HCT116 (cell line): ENCODE results near the gene HBP1. TPM values are rescaled to one million over a fixed set of nuclear protein-coding genes. Genes with fewer than 3 reads are reported as not detected.

Experiments used
- ATAC-seq: fragments of 200-7000 bp; cut with Tn5 transposase; 2 replicates; pipeline ENCODE4 v1.9.1; 2020; ENCODE audit warnings: mild to moderate bottlenecking, moderate library complexity
- BruUV-seq: library from RNA; stranded (reverse); fragments of 400-500 nt; replicated peaks from 2 replicates; lab custom pipeline; 2021; lab: Mats Ljungman, UMichigan
- CTCF ChIA-PET: fragments of 300-600 bp; sonication (Branson Sonifier 250); formaldehyde crosslinking; loops from one replicate; lab custom pipeline; 2021; ENCODE audit warnings: antibody characterized with exemption; lab: Charles Lee
- POLR2A ChIA-PET: fragments of 300-600, 350-600 bp; sonication (Branson Sonifier 250); formaldehyde crosslinking; loops from one replicate; lab custom pipeline; 2021; ENCODE audit warnings: antibody characterized with exemption; lab: Charles Lee
- RAD21 ChIA-PET, 2 experiments: fragments of 300-600 bp; sonication (Branson Sonifier 250); formaldehyde crosslinking; loops; one replicate each; lab custom pipeline; 2023; ENCODE audit warnings: low total read pairs in 2 of 2; ENCODE audit not compliant: uncharacterized antibody in 2 of 2, unreplicated experiment in 2 of 2, low non-redundant PET in 1 of 2; lab: Charles Lee
- DNase-seq: peaks from one replicate; pipeline ENCODE4 v3.0.0-alpha.2; 2010; ENCODE audit warnings: low read depth, low spot score
- H2AFZ ChIP-seq: fragments of 200-600 bp; shearing (Covaris generic), sonication (generic); 2 replicates; pipeline ENCODE4 v1.6.1; 2017; ENCODE audit warnings: low read depth, mixed run types, mixed read lengths, antibody characterized with exemption, low read length; ENCODE audit not compliant: poor library complexity, severe bottlenecking
- H3K27ac ChIP-seq: 2 replicates; pipeline ENCODE4 v1.5.1; 2012; ENCODE audit warnings: low read depth, low read length
- H3K27me3 ChIP-seq: fragments of 200-600 bp; sonication (generic); 2 replicates; pipeline ENCODE4 v1.6.1; 2016; ENCODE audit warnings: mixed run types, low read length, mixed read lengths; ENCODE audit not compliant: insufficient read depth
- H3K36me3 ChIP-seq, 2 experiments: fragments of 200-500 bp in 1 of 2; fragments of 200-600 bp in 1 of 2; sonication (Bioruptor generic) in 1 of 2; sonication (generic) in 1 of 2; 2 replicates each; pipeline versions ENCODE4 v1.5.1 to v1.6.1; 2014 to 2016; ENCODE audit warnings: low read length in 2 of 2, inconsistent platforms in 1 of 2, mixed read lengths in 1 of 2, mixed run types in 1 of 2; ENCODE audit not compliant: insufficient read depth in 2 of 2, control insufficient read depth in 1 of 2
- H3K4me1 ChIP-seq, 2 experiments: fragments of 200-600 bp in 1 of 2; sonication (generic) in 1 of 2; 2 replicates each; pipeline versions ENCODE4 v1.5.1 to v1.6.1; 2012 to 2017; ENCODE audit warnings: low read length in 2 of 2, inconsistent platforms in 1 of 2, mild to moderate bottlenecking in 1 of 2, mixed read lengths in 1 of 2, mixed run types in 1 of 2, moderate library complexity in 1 of 2; ENCODE audit not compliant: insufficient read depth in 2 of 2, control insufficient read depth in 1 of 2
- H3K4me2 ChIP-seq: fragments of 200-600 bp; sonication (generic); 2 replicates; pipeline ENCODE4 v1.6.1; 2017; ENCODE audit warnings: mixed run types, low read length, mixed read lengths
- H3K4me3 ChIP-seq, 2 experiments: fragments of 200-600 bp in 1 of 2; sonication (generic) in 1 of 2; replicated peaks in 1 of 2; 2 replicates each; pipeline ENCODE4 v1.5.1; 2011 to 2016; ENCODE audit warnings: low read length in 2 of 2, control low read depth in 1 of 2, low read depth in 1 of 2, mild to moderate bottlenecking in 1 of 2, mixed read lengths in 1 of 2, mixed run types in 1 of 2
- H3K79me2 ChIP-seq: fragments of 200-600 bp; sonication (generic); 2 replicates; pipeline ENCODE4 v1.6.1; 2017; ENCODE audit warnings: mild to moderate bottlenecking, mixed run types, low read length, moderate library complexity, mixed read lengths; ENCODE audit not compliant: insufficient read depth
- H3K9ac ChIP-seq: fragments of 200-600 bp; sonication (generic); 2 replicates; pipeline ENCODE4 v1.6.1; 2016; ENCODE audit warnings: low read length, mixed read lengths
- H3K9me2 ChIP-seq: fragments of 200-600 bp; sonication (generic), shearing (Covaris generic); 2 replicates; pipeline ENCODE4 v1.6.1; 2017; ENCODE audit warnings: mixed run types, mild to moderate bottlenecking, moderate library complexity; ENCODE audit not compliant: insufficient read depth
- H3K9me3 ChIP-seq, 2 experiments: fragments of 200-500 bp in 1 of 2; fragments of 200-600 bp in 1 of 2; sonication (Bioruptor generic) in 1 of 2; sonication (generic) in 1 of 2; 2 replicates each; pipeline ENCODE4 v1.6.1; 2014 to 2017; ENCODE audit warnings: low read length in 2 of 2, mixed read lengths in 2 of 2, inconsistent platforms in 1 of 2, low read depth in 1 of 2, mild to moderate bottlenecking in 1 of 2, mixed run types in 1 of 2, moderate library complexity in 1 of 2; ENCODE audit not compliant: control insufficient read depth in 1 of 2, insufficient read depth in 1 of 2
- H4K20me1 ChIP-seq: fragments of 200-600 bp; sonication (generic), shearing (Covaris generic); 2 replicates; pipeline ENCODE4 v1.6.1; 2017; ENCODE audit warnings: mixed run types, mild to moderate bottlenecking, moderate library complexity; ENCODE audit not compliant: insufficient read depth
- ATF3 ChIP-seq: IDR thresholded peaks from 2 replicates; pipeline ENCODE4 v1.6.1; 2012
- CEBPB ChIP-seq: IDR thresholded peaks from 2 replicates; pipeline ENCODE4 v1.6.1; 2012; ENCODE audit warnings: low read depth
- CTCF ChIP-seq, 3 experiments: fragments of 200-600 bp in 1 of 3; sonication (generic) in 1 of 3; IDR thresholded peaks in 2 of 3; conservative IDR thresholded peaks in 1 of 3; 2 replicates each; pipeline ENCODE4 v1.5.1; 2012 to 2017; ENCODE audit warnings: low read depth in 2 of 3, low read length in 2 of 3, antibody characterized with exemption in 1 of 3, borderline replicate concordance in 1 of 3, control low read depth in 1 of 3, mild to moderate bottlenecking in 1 of 3, mixed read lengths in 1 of 3, mixed run types in 1 of 3, moderate library complexity in 1 of 3; ENCODE audit not compliant: insufficient read depth in 1 of 3
- EGR1 ChIP-seq: IDR thresholded peaks from 2 replicates; pipeline ENCODE4 v1.6.1; 2012; ENCODE audit warnings: low read depth
- EZH2 ChIP-seq: fragments of 200-600 bp; sonication (generic); IDR thresholded peaks from 2 replicates; pipeline ENCODE4 v1.6.1; 2017; ENCODE audit warnings: antibody characterized with exemption, mixed run types
- EZH2phosphoT487 ChIP-seq: fragments of 200-600 bp; IDR thresholded peaks from 2 replicates; pipeline ENCODE4 v1.6.1; 2018; ENCODE audit warnings: antibody characterized with exemption, borderline replicate concordance
- POLR2AphosphoS5 ChIP-seq: IDR thresholded peaks from 2 replicates; pipeline ENCODE4 v1.6.1; 2011; ENCODE audit warnings: mild to moderate bottlenecking, low read depth, low read length, moderate library complexity
- RAD21 ChIP-seq: IDR thresholded peaks from 2 replicates; pipeline ENCODE4 v1.6.1; 2012; ENCODE audit warnings: low read depth, mild to moderate bottlenecking
- SIN3A ChIP-seq: IDR thresholded peaks from 2 replicates; pipeline ENCODE4 v1.6.1; 2012; ENCODE audit warnings: low read depth
- SRF ChIP-seq: IDR thresholded peaks from 2 replicates; pipeline ENCODE4 v1.6.1; 2012; ENCODE audit warnings: low read depth
- TCF7L2 ChIP-seq: IDR thresholded peaks from 2 replicates; pipeline ENCODE4 v1.7.0; 2011; ENCODE audit warnings: borderline replicate concordance, inconsistent platforms; ENCODE audit not compliant: insufficient read depth, insufficient read length; ENCODE audit errors: extremely low read depth
- YY1 ChIP-seq: IDR thresholded peaks from 2 replicates; pipeline ENCODE4 v1.6.1; 2011; ENCODE audit warnings: low read length, low read depth, moderate library complexity, mild to moderate bottlenecking; ENCODE audit not compliant: insufficient replicate concordance; ENCODE audit errors: extremely low read depth
- ZFX ChIP-seq: fragments of 450-650 bp; IDR thresholded peaks from 2 replicates; pipeline ENCODE4 v1.6.1; 2017
- intact Hi-C: fragments of 100-400 bp; cut with micrococcal nuclease; formaldehyde crosslinking; loops from 2 replicates; pipeline ENCODE4 v1.10.0; 2022
- total RNA-seq: library from RNA; stranded (reverse); gene quantifications from one replicate; pipeline ENCODE4 v1.2.1, GENCODE V29; 2021; ENCODE audit not compliant: unreplicated experiment
- TF ChIP-seq, protein P1 (sequence below): IDR thresholded peaks from 2 replicates; pipeline ENCODE4 v1.6.1; 2011; ENCODE audit warnings: mild to moderate bottlenecking, low read length, moderate library complexity; ENCODE audit not compliant: insufficient replicate concordance; ENCODE audit errors: extremely low read depth

The HBP1 gene
- total RNA-seq, 1 experiment from 2014 or later, result 24.3 TPM

DNA sequence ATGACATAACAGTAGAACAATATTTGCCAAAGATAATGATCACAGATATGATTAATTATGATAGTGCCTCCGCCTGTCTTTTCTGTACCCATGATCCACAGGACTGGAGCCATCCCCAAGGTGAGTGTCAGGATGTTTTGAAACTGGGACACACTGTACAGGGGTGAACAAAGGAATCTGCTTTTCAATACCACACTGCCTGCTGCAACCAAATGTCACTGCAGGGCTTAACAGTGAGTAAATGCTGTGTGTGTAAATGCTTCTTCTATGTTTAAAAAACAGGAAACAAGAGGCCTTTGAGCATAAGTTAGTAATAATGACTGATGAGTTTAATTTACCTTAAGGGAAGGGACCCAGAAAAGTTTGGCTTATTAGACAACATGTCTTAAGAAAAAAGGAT lies 65.2 kb downstream of the HBP1 start:
- BruUV-seq, result no TSS peak
- H3K4me3 ChIP-seq, result no peak overlapping the region
- intact Hi-C loops, result no loop called here
- DNase-seq, result no peak
- H3K27me3 ChIP-seq, result no peaks in the 10 kb centered on the region
- H3K9me2 ChIP-seq, result no peaks in the 10 kb centered on the region
- H3K9ac ChIP-seq, result no peak overlapping the region
- RAD21 ChIA-PET, result no interaction called here
- POLR2A ChIA-PET, result no interaction called here
- no peaks in the 10 kb centered on the region for H4K20me1 ChIP-seq
- H3K9me3 ChIP-seq, result no peaks in the 10 kb centered on the region
- H3K79me2 ChIP-seq, result no peaks in the 10 kb centered on the region
- TF ChIP-seq EGR1 (no peak), POLR2AphosphoS5 (no peak), RAD21 (no peak), EZH2 (no peak), ZFX (no peak), EZH2phosphoT487 (no peak)
- TF ChIP-seq, protein P1, sequence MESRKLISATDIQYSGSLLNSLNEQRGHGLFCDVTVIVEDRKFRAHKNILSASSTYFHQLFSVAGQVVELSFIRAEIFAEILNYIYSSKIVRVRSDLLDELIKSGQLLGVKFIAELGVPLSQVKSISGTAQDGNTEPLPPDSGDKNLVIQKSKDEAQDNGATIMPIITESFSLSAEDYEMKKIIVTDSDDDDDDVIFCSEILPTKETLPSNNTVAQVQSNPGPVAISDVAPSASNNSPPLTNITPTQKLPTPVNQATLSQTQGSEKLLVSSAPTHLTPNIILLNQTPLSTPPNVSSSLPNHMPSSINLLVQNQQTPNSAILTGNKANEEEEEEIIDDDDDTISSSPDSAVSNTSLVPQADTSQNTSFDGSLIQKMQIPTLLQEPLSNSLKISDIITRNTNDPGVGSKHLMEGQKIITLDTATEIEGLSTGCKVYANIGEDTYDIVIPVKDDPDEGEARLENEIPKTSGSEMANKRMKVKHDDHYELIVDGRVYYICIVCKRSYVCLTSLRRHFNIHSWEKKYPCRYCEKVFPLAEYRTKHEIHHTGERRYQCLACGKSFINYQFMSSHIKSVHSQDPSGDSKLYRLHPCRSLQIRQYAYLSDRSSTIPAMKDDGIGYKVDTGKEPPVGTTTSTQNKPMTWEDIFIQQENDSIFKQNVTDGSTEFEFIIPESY, result no peak
- TF ChIP-seq, all 23 proteins: peak for 0
- ATAC-seq, result no peak
- Histone ChIP-seq H3K27ac (no peak overlapping the region), H2AFZ (no peak overlapping the region), H3K4me2 (no peak overlapping the region), H3K4me1 (peaks cover 0 to 3% of the 10 kb centered on the region in 2 experiments; a peak in 1 of 4 replicates), H3K36me3 (no peaks in the 10 kb centered on the region)
- CTCF ChIA-PET, result no interaction called here

- CTCF ChIA-PET, result no interaction called here
- DNase-seq, result no peak
- H4K20me1 ChIP-seq, result no peaks in the 10 kb centered on the region
- H3K9ac ChIP-seq, result no peak overlapping the region
- RAD21 ChIA-PET, result no interaction called here
- no peaks in the 10 kb centered on the region for H3K27me3 ChIP-seq
- H2AFZ ChIP-seq, result no peak overlapping the region
- no peak for ATAC-seq
- H3K4me3 ChIP-seq, result no peak overlapping the region
- H3K36me3 ChIP-seq, result no peaks in the 10 kb centered on the region
- no TSS peak for BruUV-seq
- H3K9me2 ChIP-seq, result no peaks in the 10 kb centered on the region
- no peaks in the 10 kb centered on the region for H3K79me2 ChIP-seq
- no peaks in the 10 kb centered on the region for H3K9me3 ChIP-seq
- H3K27ac ChIP-seq, result no peak overlapping the region
- peaks cover 0 to 3% of the 10 kb centered on the region in 2 experiments; a peak in 1 of 4 replicates for H3K4me1 ChIP-seq
- intact Hi-C loops, result no loop called here
- POLR2A ChIA-PET, result no interaction called here
- no peak overlapping the region for H3K4me2 ChIP-seq
- TF ChIP-seq SIN3A (no peak), CEBPB (no peak), CTCF (IDR thresholded peaks at IDR 0.05 in 2 of 3, conservative IDR thresholded peaks at IDR 0.05 in 1 of 3; ENCODE audit: borderline replicate concordance in 1 of 3, insufficient read depth in 1 of 3, low read depth in 2 of 3, low read length in 2 of 3) (no peak), YY1 (no peak), SRF (no peak), EGR1 (no peak), ZFX (no peak), EZH2 (no peak), ATF3 (no peak), TCF7L2 (no peak)
These were observed 65.6 kb downstream of the HBP1 start for GRCh38 chr7:107234436-107234835.
